ENCODE measurements around the gene NRP2.

NRP2 gene

DNA sequence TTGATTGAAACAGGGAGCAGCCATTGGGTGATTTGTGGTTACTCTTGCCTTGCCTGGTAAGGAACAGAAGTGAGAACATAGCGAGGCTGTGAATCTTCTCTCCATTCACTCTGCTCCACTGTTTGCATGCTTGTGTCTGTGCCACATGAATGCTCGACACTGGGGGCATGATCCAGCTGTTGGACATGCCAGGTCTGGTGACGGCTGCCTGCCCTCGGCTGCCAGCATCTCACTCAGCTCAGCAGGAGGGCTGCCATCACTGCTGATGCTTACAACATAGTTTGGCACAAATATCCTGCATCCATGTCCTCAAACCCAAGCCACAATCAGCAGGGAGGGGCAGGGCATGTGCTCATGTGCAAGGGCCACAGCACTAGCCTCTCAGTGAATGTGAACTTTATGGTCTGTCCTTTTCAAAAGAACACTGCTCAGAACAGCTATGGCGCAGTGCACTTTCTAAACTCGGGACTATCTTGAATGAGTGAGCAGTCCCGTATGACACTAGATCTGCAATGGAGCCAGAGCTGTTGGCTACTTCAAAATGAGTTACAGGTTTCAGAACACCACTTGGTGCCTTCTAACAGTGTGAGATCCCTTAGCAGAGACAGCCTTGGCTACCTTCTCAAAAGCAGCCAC, 126.3 kb downstream of the NRP2 start:
- DNase-seq (ENCODE audit: low spot score) = no peak
- Histone ChIP-seq H3K27ac (no peak overlapping the region), H3K4me3 (no peak overlapping the region)
- TF ChIP-seq, protein P1, sequence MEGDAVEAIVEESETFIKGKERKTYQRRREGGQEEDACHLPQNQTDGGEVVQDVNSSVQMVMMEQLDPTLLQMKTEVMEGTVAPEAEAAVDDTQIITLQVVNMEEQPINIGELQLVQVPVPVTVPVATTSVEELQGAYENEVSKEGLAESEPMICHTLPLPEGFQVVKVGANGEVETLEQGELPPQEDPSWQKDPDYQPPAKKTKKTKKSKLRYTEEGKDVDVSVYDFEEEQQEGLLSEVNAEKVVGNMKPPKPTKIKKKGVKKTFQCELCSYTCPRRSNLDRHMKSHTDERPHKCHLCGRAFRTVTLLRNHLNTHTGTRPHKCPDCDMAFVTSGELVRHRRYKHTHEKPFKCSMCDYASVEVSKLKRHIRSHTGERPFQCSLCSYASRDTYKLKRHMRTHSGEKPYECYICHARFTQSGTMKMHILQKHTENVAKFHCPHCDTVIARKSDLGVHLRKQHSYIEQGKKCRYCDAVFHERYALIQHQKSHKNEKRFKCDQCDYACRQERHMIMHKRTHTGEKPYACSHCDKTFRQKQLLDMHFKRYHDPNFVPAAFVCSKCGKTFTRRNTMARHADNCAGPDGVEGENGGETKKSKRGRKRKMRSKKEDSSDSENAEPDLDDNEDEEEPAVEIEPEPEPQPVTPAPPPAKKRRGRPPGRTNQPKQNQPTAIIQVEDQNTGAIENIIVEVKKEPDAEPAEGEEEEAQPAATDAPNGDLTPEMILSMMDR (IDR thresholded peaks at IDR 0.05) = no peak

DNA sequence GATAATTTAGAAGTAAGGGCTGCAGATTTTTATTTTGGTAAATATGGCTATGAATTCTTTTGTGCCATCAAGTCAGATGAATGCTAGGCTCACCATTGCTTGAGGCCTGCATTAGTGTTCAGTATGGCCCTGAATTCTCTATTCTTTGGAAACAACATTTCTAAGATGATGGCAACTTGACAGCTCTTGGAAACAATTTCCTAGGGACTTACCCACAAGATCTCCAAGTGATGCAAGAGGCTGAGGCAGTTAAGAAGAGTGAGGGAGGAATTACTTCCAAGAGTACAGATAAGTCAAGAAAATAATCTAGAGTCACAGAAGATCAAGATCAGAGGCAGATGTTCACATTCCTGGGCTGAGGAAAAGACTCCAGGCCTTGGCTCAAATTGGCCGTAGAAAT, 129.1 kb downstream of the NRP2 start:
- no peak overlapping the region for H3K27ac ChIP-seq
- TF ChIP-seq, protein P1 (IDR thresholded peaks at IDR 0.05) = no peak
- no peak overlapping the region for H3K4me3 ChIP-seq
- no peak for DNase-seq (ENCODE audit: low spot score)

DNA sequence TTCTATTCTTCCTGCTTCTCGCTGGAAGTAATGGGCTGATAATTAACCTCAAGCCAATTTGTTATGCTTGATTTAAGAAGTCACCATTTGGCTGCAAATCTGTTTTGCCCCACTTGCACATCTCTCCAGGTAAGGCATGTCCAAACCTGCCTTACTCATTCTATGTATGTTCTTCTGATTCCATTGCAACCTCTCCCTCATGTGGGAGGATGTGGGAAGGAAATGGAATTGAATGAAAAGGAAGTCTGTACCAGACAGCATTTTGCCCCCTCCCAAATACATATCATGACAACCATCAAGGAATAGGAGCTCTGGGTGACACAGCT, 131.7 kb downstream of the NRP2 start:
- H3K4me3 ChIP-seq = no peak overlapping the region
- no peak for DNase-seq (ENCODE audit: low spot score)
- TF ChIP-seq, protein P1 (IDR thresholded peaks at IDR 0.05) = no peak

DNA sequence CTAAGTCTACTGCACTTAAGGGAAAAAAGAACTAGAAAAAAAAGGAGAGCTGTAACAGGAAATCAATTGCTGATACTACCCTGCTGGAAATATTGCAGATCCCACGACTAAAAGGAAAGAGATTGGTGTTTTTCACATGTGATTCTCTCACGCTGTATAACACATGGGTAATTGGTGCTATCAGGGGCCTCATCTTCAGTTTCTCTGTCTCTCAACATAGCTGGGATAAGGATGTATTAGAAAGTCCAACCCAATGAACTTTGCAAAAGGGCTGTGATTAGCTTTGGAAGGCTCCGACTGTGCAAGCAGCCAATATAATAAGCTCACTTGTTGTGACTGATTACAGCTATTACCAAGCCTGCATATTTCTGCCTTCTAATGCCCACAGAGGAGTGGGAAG, 133.4 kb downstream of the NRP2 start:
- Histone ChIP-seq H3K27ac (no peak overlapping the region), H3K4me3 (no peak overlapping the region)
- TF ChIP-seq, protein P1 (IDR thresholded peaks at IDR 0.05) = no peak
- no peak for DNase-seq (ENCODE audit: low spot score)

More for the DNA sequence above, 131.7 kb downstream of the NRP2 start:
- H3K27ac ChIP-seq = no peak overlapping the region

DNA sequence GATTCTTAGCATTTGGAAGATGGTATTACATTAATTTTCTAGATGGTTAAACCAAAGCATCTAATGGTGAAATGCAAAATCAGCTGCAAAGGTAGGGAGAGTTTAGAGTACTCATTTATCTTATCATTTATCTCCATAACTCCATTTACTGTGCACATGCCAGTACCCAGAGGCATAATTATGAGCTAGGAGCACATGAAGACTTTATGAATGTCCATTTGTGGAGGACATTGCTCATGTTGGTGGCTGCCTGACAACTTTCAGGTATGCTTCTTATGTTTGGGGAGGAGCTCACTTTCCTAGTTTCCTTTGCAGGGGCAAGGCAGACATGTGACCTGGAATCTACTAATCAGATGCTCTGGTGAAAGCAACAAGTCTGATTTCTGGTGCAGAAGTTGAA, 134.0 kb downstream of the NRP2 start:
- Histone ChIP-seq H3K4me3 (no peak overlapping the region), H3K27ac (no peak overlapping the region)
- TF ChIP-seq, protein P1 (IDR thresholded peaks at IDR 0.05) = no peak
- no peak for DNase-seq (ENCODE audit: low spot score)

DNA sequence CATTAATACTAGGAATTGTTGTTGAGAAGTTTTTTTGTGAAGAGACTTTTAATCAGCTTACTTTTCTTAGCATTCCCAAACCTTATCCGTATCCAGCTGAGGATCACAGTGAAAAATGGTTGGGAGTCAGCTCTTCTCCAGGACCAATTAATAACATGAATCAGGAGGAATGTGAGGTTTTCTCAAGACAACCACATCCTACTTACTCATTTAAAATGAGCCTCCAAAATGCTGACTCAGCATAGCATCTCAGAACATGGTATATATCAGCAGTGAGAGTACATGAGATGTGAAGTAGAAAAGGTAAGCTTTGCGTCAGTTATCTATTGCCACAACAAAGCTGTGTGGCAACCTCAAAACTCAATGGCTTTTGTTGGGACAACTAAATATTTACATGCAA, 140.3 kb downstream of the NRP2 start:
- no peak overlapping the region for H3K27ac ChIP-seq
- no peak overlapping the region for H3K4me3 ChIP-seq
- DNase-seq (ENCODE audit: low spot score) = no peak

DNA sequence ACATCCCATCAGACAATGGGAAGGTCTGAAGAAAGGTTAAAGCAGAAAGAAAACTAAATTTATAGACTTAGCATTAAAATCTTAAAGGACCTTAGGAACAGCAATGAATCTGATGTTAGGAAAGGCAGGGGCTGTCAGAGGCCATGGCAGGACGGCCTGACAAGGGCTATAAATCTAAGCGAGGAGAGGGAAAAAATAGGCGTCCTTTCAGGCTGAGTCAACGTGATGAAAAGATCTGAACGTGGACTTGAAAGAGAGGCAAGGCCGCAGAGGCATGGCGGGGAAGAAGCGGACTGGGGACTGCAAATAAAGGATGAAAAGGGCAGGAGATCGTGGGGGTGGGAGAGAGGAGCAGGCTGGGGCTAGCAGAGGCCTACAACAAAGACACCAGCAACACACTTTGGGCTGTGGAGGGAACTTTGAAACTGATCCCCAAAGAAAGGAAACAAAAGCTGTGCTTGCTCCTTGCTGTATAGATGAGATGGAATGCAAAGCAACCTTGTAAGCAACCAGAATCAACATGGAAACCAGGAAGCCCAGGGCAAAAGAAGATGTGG, 145.6 kb downstream of the NRP2 start:
- Histone ChIP-seq H3K27ac (no peak overlapping the region), H3K4me3 (no peak overlapping the region)
- no peak for DNase-seq (ENCODE audit: low spot score)
- TF ChIP-seq, protein P1 (IDR thresholded peaks at IDR 0.05) = no peak

More for the DNA sequence above, 140.3 kb downstream of the NRP2 start:
- TF ChIP-seq, protein P1 (IDR thresholded peaks at IDR 0.05) = no peak
